Measurements from ENCODE around the gene NOTO.

The NOTO gene

DNA sequence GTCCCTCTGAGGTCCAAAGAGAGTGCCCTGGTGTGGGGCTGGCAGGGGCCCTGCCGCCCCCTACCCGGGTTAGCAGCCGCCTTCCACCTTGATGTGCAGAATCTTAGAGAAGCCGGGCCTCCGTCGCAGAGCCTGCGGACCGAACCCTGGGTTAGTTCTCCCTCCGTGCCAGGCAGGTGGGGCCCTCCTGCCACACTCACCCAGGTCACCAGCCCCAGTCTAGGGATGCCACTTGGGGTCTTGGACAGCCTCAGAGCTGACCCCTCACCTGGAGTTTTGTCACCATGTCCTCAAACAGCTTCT lies 56.5 kb downstream of the NOTO start:
- no peak for DNase-seq

DNA sequence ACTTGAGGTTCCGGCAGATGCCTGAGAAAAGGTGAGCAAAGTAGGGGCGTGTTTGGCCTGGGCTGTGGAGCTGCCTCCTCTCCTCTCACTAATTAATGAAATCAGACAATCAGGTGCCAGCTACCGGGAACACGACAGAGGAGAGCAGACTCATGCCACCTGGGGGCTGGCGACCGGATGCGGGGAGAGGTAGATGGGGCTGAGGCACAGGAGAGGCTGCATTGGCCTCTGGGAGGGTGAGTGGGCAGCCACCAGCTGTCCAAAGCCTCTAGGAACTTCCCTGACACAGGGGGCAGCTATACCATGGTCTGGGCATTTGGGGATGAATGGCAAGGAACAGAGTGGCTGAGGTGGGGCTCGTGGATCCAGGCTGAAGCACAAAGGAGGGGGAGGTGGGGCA lies 56.9 kb downstream of the NOTO start:
- no peak for DNase-seq

DNA sequence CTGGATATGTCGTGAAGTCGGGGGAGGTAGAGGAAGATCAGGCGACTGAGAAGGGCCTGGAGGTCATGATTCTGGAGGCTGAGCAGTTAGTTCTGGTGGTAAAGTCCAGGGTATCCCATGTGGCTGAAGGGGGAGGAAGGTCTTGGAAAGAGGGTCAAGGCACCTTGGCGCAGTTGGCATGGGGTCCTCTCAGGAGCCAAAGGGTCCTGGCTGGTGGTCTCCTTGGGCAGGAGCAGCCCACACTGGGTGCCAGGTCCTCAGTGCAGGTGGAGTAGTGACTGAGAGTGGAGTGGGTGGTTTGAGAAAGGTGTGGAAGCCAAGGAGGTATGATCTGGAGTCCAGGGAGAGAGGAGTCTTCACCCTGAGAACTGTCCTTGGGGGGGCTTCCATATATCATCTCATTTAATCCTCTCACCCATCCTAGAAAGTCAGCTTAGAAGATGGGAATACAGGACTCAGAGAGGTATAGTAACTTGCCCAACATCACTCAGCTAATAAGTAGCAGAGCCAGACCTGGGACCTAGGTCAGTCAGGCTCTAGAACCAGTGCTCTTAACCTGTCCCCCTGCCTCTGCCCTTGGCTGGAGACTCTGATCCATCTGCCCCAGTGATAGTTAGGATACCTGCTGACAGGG lies 57.4 kb downstream of the NOTO start:
- DNase-seq = no peak

DNA sequence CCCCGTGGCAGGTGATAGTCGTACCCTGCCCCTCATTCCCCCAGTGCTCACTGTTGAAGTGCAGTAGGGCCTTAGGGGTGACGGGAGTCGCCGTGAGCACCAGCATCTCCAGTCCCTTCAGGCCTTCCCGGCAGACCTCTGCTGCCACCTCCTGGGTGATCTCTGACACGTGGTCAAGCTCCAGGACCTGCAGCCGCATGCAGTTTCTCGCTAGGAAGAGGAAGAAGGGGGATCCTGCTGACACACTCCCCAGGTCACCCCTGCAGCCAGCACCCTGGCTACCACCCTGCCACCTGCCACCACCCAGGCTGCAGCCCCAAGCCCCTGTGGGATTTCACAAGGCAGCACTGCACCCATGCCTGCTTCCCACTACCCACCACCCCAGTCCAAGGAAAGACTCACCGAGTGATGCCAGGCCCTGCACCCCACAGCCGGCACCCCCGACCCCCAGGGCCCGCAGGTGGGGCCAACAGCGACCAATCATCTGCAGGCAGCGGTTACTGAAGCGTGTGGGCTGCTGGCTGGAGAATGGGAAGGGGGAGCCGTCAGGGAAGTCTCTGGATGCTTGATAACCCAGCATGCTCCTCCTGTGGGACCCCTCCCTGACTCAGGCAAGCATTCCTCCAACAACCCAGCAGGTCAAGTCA lies 58.1 kb downstream of the NOTO start:
- no peak for DNase-seq
